Measurements from ENCODE around the gene RGL3.

GRCh38 chr19:11370744-11371143, 48.4 kb downstream of the RGL3 start:
- no peak for TF ChIP-seq CTCF (IDR thresholded peaks at IDR 0.05)
- TF ChIP-seq REST (IDR thresholded peaks at IDR 0.05; ENCODE audit: insufficient read depth in 1 of 2, low read depth in 2 of 2, low read length in 1 of 2), result no peak
- TF ChIP-seq POLR2AphosphoS5 (IDR thresholded peaks at IDR 0.05; ENCODE audit: low read depth, low read length), result no peak
- no peak for TF ChIP-seq TCF7L2 (IDR thresholded peaks at IDR 0.05; ENCODE audit: low read depth, low read length)
